OCI-LY7 (cell line): ENCODE measurements around the gene SOX9. TPM values are rescaled to one million over a fixed set of nuclear protein-coding genes. Genes with fewer than 3 reads are reported as not detected.

ENCODE experiments used
- BruUV-seq: library from RNA; stranded (reverse); fragments of 400-500 nt; replicated peaks from 2 replicates; lab custom pipeline; 2021; lab: Mats Ljungman, UMichigan
- CTCF ChIA-PET: fragments of 300-600 bp; sonication (Branson Sonifier 250); formaldehyde crosslinking; loops from one replicate; lab custom pipeline; 2022; ENCODE audit warnings: antibody characterized with exemption; ENCODE audit not compliant: unreplicated experiment; lab: Charles Lee
- POLR2A ChIA-PET: fragments of 300-600 bp; sonication (Branson Sonifier 250); formaldehyde crosslinking; loops from one replicate; lab custom pipeline; 2022; ENCODE audit warnings: antibody characterized with exemption; lab: Charles Lee
- DNase-seq: peaks from one replicate; pipeline ENCODE4 v3.0.0-alpha.2; 2015; ENCODE audit warnings: low spot score
- H2AFZ ChIP-seq: fragments of 200-600 bp; sonication (generic), shearing (Covaris generic); 2 replicates; pipeline ENCODE4 v1.6.1; 2014; ENCODE audit warnings: mild to moderate bottlenecking, antibody characterized with exemption, low read length, moderate library complexity
- H3K27ac ChIP-seq: fragments of 200-600 bp; sonication (generic); 2 replicates; pipeline ENCODE4 v1.5.1; 2014; ENCODE audit warnings: mixed run types, low read depth, mild to moderate bottlenecking, moderate library complexity, low read length, inconsistent platforms; ENCODE audit not compliant: poor library complexity, severe bottlenecking
- H3K36me3 ChIP-seq: fragments of 200-600 bp; sonication (generic); 2 replicates; pipeline ENCODE4 v1.6.1; 2014; ENCODE audit warnings: mild to moderate bottlenecking, antibody characterized with exemption, low read length, moderate library complexity, mixed read lengths; ENCODE audit not compliant: insufficient read depth
- H3K4me1 ChIP-seq: fragments of 200-600 bp; sonication (generic); 2 replicates; pipeline ENCODE4 v1.5.1; 2014; ENCODE audit warnings: mild to moderate bottlenecking, low read length; ENCODE audit not compliant: insufficient read depth, poor library complexity, severe bottlenecking
- H3K4me2 ChIP-seq: fragments of 200-600 bp; sonication (generic); 2 replicates; pipeline ENCODE4 v1.6.1; 2014; ENCODE audit warnings: mild to moderate bottlenecking, low read length
- H3K4me3 ChIP-seq: fragments of 200-600 bp; sonication (generic); 2 replicates; pipeline ENCODE4 v1.5.1; 2014; ENCODE audit warnings: mild to moderate bottlenecking, low read depth, low read length; ENCODE audit not compliant: poor library complexity, severe bottlenecking
- H3K79me2 ChIP-seq: fragments of 200-600 bp; sonication (generic); 2 replicates; pipeline ENCODE4 v1.6.1; 2016; ENCODE audit warnings: low read depth, mild to moderate bottlenecking, low read length, moderate library complexity, mixed read lengths; ENCODE audit not compliant: insufficient read depth
- H3K9me2 ChIP-seq: fragments of 200-600 bp; sonication (generic); 2 replicates; pipeline ENCODE4 v1.6.1; 2016; ENCODE audit warnings: mild to moderate bottlenecking, low read length, mixed read lengths; ENCODE audit not compliant: insufficient read depth
- H3K9me3 ChIP-seq: fragments of 200-600 bp; sonication (generic); 2 replicates; pipeline ENCODE4 v1.6.1; 2014; ENCODE audit warnings: mild to moderate bottlenecking, mixed run types, low read length, mixed read lengths
- H4K20me1 ChIP-seq: fragments of 200-600 bp; sonication (generic); 2 replicates; pipeline ENCODE4 v1.6.1; 2014; ENCODE audit warnings: mild to moderate bottlenecking, antibody characterized with exemption, low read length, moderate library complexity, mixed read lengths; ENCODE audit not compliant: insufficient read depth
- CTCF ChIP-seq: fragments of 200-600 bp; sonication (generic); conservative IDR thresholded peaks from 2 replicates; pipeline ENCODE4 v1.5.1; 2014; ENCODE audit warnings: mild to moderate bottlenecking, antibody characterized with exemption, low read length, moderate library complexity, mixed read lengths
- EZH2phosphoT487 ChIP-seq: fragments of 200-600 bp; sonication (generic); IDR thresholded peaks from 2 replicates; pipeline ENCODE4 v1.6.1; 2018; ENCODE audit warnings: low read depth, borderline replicate concordance, mild to moderate bottlenecking, mixed run types, antibody characterized with exemption, low read length, moderate library complexity, mixed read lengths
- intact Hi-C: fragments of 100-400 bp; cut with micrococcal nuclease; formaldehyde crosslinking; loops from one replicate; pipeline ENCODE4 v1.10.0; 2022; ENCODE audit not compliant: unreplicated experiment
- total RNA-seq, 2 experiments: library from RNA; depleted of rRNA in 1 of 2; stranded (reverse); fragments of >200 nt in 1 of 2; shearing (Covaris generic) in 1 of 2; gene quantifications; 2 replicates each; pipeline ENCODE4 v1.2.3, GENCODE V29; 2014 to 2022

SOX9 gene
- total RNA-seq, 2 experiments from 2014 or later = not detected

- intact Hi-C loops = no loop called here
- DNase-seq = no peak
- Histone ChIP-seq H3K9me2 (no peaks in the 10 kb centered on the region), H3K9me3 (no peaks in the 10 kb centered on the region; the same call in 1 of the 2 replicates), H3K79me2 (no peaks in the 10 kb centered on the region), H2AFZ (no peak overlapping the region), H3K27ac (no peak overlapping the region), H3K4me2 (no peak overlapping the region), H3K4me1 (no peaks in the 10 kb centered on the region), H4K20me1 (no peaks in the 10 kb centered on the region), H3K36me3 (no peaks in the 10 kb centered on the region), H3K4me3 (no peak overlapping the region)
- BruUV-seq = no TSS peak
- TF ChIP-seq CTCF (no peak), EZH2phosphoT487 (no peak)
- CTCF ChIA-PET = no interaction called here
- POLR2A ChIA-PET = interaction anchor here (0.6 to 1.1 kb wide), 5 partner anchors 9 to 426 kb away, joined by 3 to 6 read pairs (median 4); no protein-coding TSS in a partner anchor
These were observed 41.7 kb downstream of the SOX9 start for GRCh38 chr17:72162569-72162968.

- Histone ChIP-seq H2AFZ (no peak overlapping the region), H3K9me2 (no peaks in the 10 kb centered on the region), H3K9me3 (no peaks in the 10 kb centered on the region; the same call in 1 of the 2 replicates), H3K27ac (no peak overlapping the region), H3K4me1 (no peaks in the 10 kb centered on the region), H3K79me2 (no peaks in the 10 kb centered on the region), H3K4me2 (no peak overlapping the region), H4K20me1 (no peaks in the 10 kb centered on the region), H3K4me3 (no peak overlapping the region), H3K36me3 (no peaks in the 10 kb centered on the region)
- TF ChIP-seq EZH2phosphoT487 (no peak), CTCF (no peak)
- no peak for DNase-seq
- no TSS peak for BruUV-seq
- ChIA-PET POLR2A (interaction anchor here (0.6 to 1.1 kb wide), 3 partner anchors 15 to 425 kb away, joined by 3 read pairs; no protein-coding TSS in a partner anchor), CTCF (no interaction called here)
- intact Hi-C loops = no loop called here
These were observed 42.7 kb downstream of the SOX9 start for GRCh38 chr17:72163474-72163873.

DNA sequence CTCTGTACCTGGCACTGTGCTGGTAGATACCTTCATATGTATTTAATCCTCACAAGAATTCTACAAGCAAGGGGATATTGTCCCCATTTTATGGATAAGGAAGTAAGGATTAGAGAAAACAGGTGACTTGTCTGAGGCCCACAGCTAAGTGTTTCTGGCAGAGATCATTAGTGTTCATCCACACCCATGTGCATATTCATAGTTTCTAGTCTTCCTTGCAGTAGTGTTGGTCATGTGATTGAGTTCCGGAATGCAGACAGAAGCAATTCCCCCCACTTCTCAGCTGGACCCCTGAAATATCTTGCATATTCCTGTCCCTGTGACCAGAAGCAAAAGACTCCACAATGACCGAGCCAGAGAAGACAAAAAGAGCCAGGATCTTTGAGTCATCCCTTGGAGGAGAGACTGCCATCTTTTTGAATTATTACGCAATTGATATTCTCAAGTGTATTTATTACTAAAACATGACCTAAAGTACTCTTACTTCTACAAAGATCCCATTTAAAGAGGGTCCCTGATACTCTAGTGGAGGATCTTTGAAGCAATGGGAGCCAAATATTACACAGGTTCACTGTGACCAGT, 43.4 kb downstream of the SOX9 start:
- ChIA-PET POLR2A (no interaction called here), CTCF (no interaction called here)
- Histone ChIP-seq H4K20me1 (no peaks in the 10 kb centered on the region), H3K36me3 (no peaks in the 10 kb centered on the region), H2AFZ (no peak overlapping the region), H3K9me2 (no peaks in the 10 kb centered on the region), H3K4me2 (no peak overlapping the region), H3K27ac (no peak overlapping the region), H3K4me1 (no peaks in the 10 kb centered on the region), H3K79me2 (no peaks in the 10 kb centered on the region), H3K9me3 (no peaks in the 10 kb centered on the region; the same call in 1 of the 2 replicates), H3K4me3 (no peak overlapping the region)
- TF ChIP-seq CTCF = no peak
- TF ChIP-seq EZH2phosphoT487 = no peak
- BruUV-seq = no TSS peak
- no peak for DNase-seq
- intact Hi-C loops = no loop called here
